Neural cell (in vitro differentiated cells): Measurements from ENCODE around the gene TMEM44. TPM values are rescaled to one million over a fixed set of nuclear protein-coding genes. Genes with fewer than 3 reads are reported as not detected.
A peak's percentile ranks its signal among the peaks of the same experiment; 100 is the strongest.

Experiments used
- H2AFZ ChIP-seq: fragments of 200-600, 300-800 bp; sonication (generic), shearing (Covaris generic); 2 replicates; pipeline ENCODE4 v1.6.0; 2014; ENCODE audit warnings: low read depth, mild to moderate bottlenecking, antibody characterized with exemption, low read length, moderate library complexity
- H3F3A ChIP-seq: fragments of 200-600 bp; shearing (Covaris generic); 2 replicates; pipeline ENCODE4 v1.6.1; 2016; ENCODE audit warnings: mild to moderate bottlenecking, moderate library complexity, mixed read lengths, antibody characterized with exemption, low read length; ENCODE audit not compliant: insufficient read depth, poor library complexity, severe bottlenecking
- H3K27ac ChIP-seq: fragments of 200-600, 300-800 bp; sonication (generic), shearing (Covaris generic); 2 replicates; pipeline ENCODE4 v1.5.1; 2014; ENCODE audit warnings: mild to moderate bottlenecking, low read length, moderate library complexity
- H3K27me3 ChIP-seq: fragments of 300-800, 200-600 bp; sonication (generic), shearing (Covaris generic); 2 replicates; pipeline ENCODE4 v1.6.0; 2014; ENCODE audit warnings: mild to moderate bottlenecking, low read depth, low read length, moderate library complexity; ENCODE audit not compliant: insufficient read depth
- H3K36me3 ChIP-seq: fragments of 300-800, 200-600 bp; sonication (generic), shearing (Covaris generic); 2 replicates; pipeline ENCODE4 v1.5.1; 2014; ENCODE audit warnings: mild to moderate bottlenecking, antibody characterized with exemption, low read length, moderate library complexity; ENCODE audit not compliant: insufficient read depth
- H3K4me2 ChIP-seq: fragments of 300-800, 200-600 bp; sonication (generic), shearing (Covaris generic); 2 replicates; pipeline ENCODE4 v1.6.0; 2014; ENCODE audit warnings: mild to moderate bottlenecking, low read length
- H3K4me3 ChIP-seq: fragments of 300-800, 200-600 bp; sonication (generic), shearing (Covaris generic); 2 replicates; pipeline ENCODE4 v1.5.1; 2014; ENCODE audit warnings: mild to moderate bottlenecking, low read length, moderate library complexity
- H3K79me2 ChIP-seq: fragments of 200-600 bp; shearing (Covaris generic); replicated peaks from 2 replicates; pipeline ENCODE4 v1.6.0; 2014; ENCODE audit warnings: mild to moderate bottlenecking, low read length, moderate library complexity; ENCODE audit not compliant: insufficient read depth
- H3K9ac ChIP-seq: fragments of 300-800, 200-600 bp; sonication (generic), shearing (Covaris generic); 2 replicates; pipeline ENCODE4 v1.6.1; 2016; ENCODE audit warnings: mild to moderate bottlenecking, low read length, mixed read lengths
- H3K9me2 ChIP-seq: fragments of 200-600 bp; shearing (Covaris generic); 2 replicates; pipeline ENCODE4 v1.6.1; 2016; ENCODE audit warnings: mild to moderate bottlenecking, low read length, mixed read lengths; ENCODE audit not compliant: insufficient read depth
- H3K9me3 ChIP-seq: fragments of 200-600, 300-800 bp; sonication (generic), shearing (Covaris generic); 2 replicates; pipeline ENCODE4 v1.6.1; 2016; ENCODE audit warnings: mild to moderate bottlenecking, mixed run types, low read length, moderate library complexity, mixed read lengths
- H4K20me1 ChIP-seq: fragments of 200-600 bp; shearing (Covaris generic); 2 replicates; pipeline ENCODE4 v1.6.1; 2016; ENCODE audit warnings: mild to moderate bottlenecking, mixed run types; ENCODE audit not compliant: insufficient read depth
- CTCF ChIP-seq: fragments of 450-650 bp; IDR thresholded peaks from 2 replicates; pipeline ENCODE4 v1.5.1; 2014; ENCODE audit warnings: antibody characterized with exemption, mild to moderate bottlenecking, moderate library complexity; ENCODE audit not compliant: poor library complexity, severe bottlenecking
- EP300 ChIP-seq: fragments of 450-650 bp; conservative IDR thresholded peaks from 2 replicates; pipeline ENCODE4 v1.6.1; 2014; ENCODE audit warnings: antibody characterized with exemption, mild to moderate bottlenecking, moderate library complexity; ENCODE audit not compliant: poor library complexity, severe bottlenecking
- EZH2 ChIP-seq: fragments of 200-600, 300-800 bp; shearing (Covaris generic), sonication (generic); IDR thresholded peaks from 2 replicates; pipeline ENCODE4 v1.6.1; 2014; ENCODE audit warnings: antibody characterized with exemption, low read length, borderline replicate concordance, mild to moderate bottlenecking; ENCODE audit not compliant: insufficient read depth, poor library complexity, severe bottlenecking
- MXI1 ChIP-seq: fragments of 450-650 bp; conservative IDR thresholded peaks from 2 replicates; pipeline ENCODE4 v1.6.1; 2014; ENCODE audit warnings: antibody characterized with exemption, mild to moderate bottlenecking; ENCODE audit not compliant: poor library complexity, severe bottlenecking
- POLR2AphosphoS5 ChIP-seq: IDR thresholded peaks from 2 replicates; pipeline ENCODE4 v1.6.1; 2012
- RAD21 ChIP-seq: fragments of 450-650 bp; conservative IDR thresholded peaks from 2 replicates; pipeline ENCODE4 v1.6.1; 2014; ENCODE audit warnings: antibody characterized with exemption, mild to moderate bottlenecking, moderate library complexity
- REST ChIP-seq: IDR thresholded peaks from 2 replicates; pipeline ENCODE4 v1.6.1; 2012; ENCODE audit warnings: borderline replicate concordance
- SMC3 ChIP-seq: fragments of 450-650 bp; conservative IDR thresholded peaks from 2 replicates; pipeline ENCODE4 v1.6.1; 2014; ENCODE audit warnings: antibody characterized with exemption, mild to moderate bottlenecking, moderate library complexity; ENCODE audit not compliant: poor library complexity
- TAF1 ChIP-seq: IDR thresholded peaks from 2 replicates; pipeline ENCODE4 v1.6.1; 2012; ENCODE audit warnings: low read depth
- polyA plus RNA-seq: library from polyadenylated mRNA; depleted of rRNA; stranded (reverse); fragments of >200 nt; gene quantifications from 2 replicates; pipeline ENCODE4 v1.2.3, GENCODE V29; 2014

TMEM44 gene
- polyA plus RNA-seq, 1 donor from 2014 or later: 40.6 TPM

GRCh38 chr3:194671900-194672808 is 38.9 kb upstream of the TMEM44 start, which contains the start of gene LSG1:
TSS of gene LSG1 (minus strand) at chr3:194672191. CDS start at chr3:194672162, 29 bp downstream.
- Histone ChIP-seq H3K36me3 (no peaks in the 10 kb centered on the region), H3K27me3 (peaks cover 6% of the 10 kb centered on the region), H3K9ac (peak within 1 kb of the TSS; percentile 69), H3K27ac (peak within 1 kb of the TSS; percentile 74), H3K4me3 (peak within 1 kb of the TSS; percentile 72), H3K9me2 (no peaks in the 10 kb centered on the region), H2AFZ (peak within 1 kb of the TSS; percentile 77), H3K9me3 (no peaks in the 10 kb centered on the region), H3K79me2 (peaks cover 16% of the 10 kb centered on the region), H4K20me1 (no peaks in the 10 kb centered on the region), H3F3A (no peaks in the 10 kb centered on the region), H3K4me2 (peak within 1 kb of the TSS; percentile 75)
- TF ChIP-seq POLR2AphosphoS5 (peak; percentile 78), MXI1 (peak; percentile 99), SMC3 (no peak), EP300 (peak; percentile 83), CTCF (peak; percentile 31), REST (peak; percentile 38), RAD21 (no peak), TAF1 (peak; percentile 20), EZH2 (no peak)

DNA sequence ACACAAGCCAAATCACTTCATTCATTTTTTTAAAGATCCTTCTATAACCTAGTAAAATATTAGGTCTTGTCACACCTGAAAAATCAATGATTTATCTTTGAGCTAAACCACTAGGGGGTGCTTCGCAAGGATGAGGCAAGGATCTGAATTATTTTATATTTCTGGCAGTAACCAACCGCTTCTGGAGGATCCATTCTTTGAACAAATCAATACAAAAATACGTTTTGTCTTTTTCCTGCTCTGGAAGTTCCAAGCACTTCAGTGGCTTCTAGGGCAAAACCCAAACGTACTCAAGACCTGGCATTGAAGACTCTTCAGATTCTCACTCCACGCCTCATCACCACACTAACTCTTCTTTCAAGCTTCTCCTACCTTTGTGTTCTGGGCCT is 38.3 kb upstream of the TMEM44 start:
- no peak for TF ChIP-seq REST
- peak; percentile 83 for TF ChIP-seq CTCF
- TF ChIP-seq SMC3: peak; percentile 88
- TF ChIP-seq POLR2AphosphoS5: no peak
- peak; percentile 69 for TF ChIP-seq RAD21
- Histone ChIP-seq H3K4me2 (peak overlapping the region; percentile 75), H3K36me3 (no peaks in the 10 kb centered on the region), H3K9me2 (no peaks in the 10 kb centered on the region), H4K20me1 (no peaks in the 10 kb centered on the region), H3K4me3 (peak overlapping the region; percentile 72), H3K9ac (peak overlapping the region; percentile 69), H3K9me3 (no peaks in the 10 kb centered on the region), H3K79me2 (peaks cover 16% of the 10 kb centered on the region), H3F3A (no peaks in the 10 kb centered on the region), H3K27me3 (peaks cover 6% of the 10 kb centered on the region), H3K27ac (peak overlapping the region; percentile 74), H2AFZ (peak overlapping the region; percentile 77)
